Measurements from ENCODE around the gene SLC12A1.

DNA sequence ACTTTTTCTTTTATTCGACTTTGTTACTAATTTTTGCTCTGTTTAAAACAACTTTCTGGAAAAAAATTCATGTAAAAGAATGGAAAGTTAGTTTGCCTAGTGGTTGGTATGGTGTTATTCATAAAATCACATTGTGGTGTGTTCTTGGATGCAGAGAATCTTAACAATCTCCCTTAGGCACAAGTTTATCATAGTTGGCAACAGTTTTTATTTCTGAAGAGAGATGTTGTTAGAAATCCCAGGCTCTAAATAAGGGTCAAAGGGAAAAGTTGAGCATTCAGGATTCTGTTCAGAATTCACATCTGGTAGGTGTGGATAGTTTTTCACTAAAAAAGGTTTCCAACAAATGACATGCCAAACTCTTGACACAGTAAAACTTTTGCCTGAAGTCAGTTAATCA is 131.5 kb downstream of the SLC12A1 start:
- TF ChIP-seq SNAI2 (CRISPR knock-in tag; IDR thresholded peaks at IDR 0.05) (no peak), ARNTL (CRISPR knock-in tag; IDR thresholded peaks at IDR 0.05; ENCODE audit: borderline replicate concordance, low read depth) (no peak), ZFP30 (CRISPR knock-in tag; IDR thresholded peaks at IDR 0.05) (no peak), RARB (CRISPR knock-in tag; IDR thresholded peaks at IDR 0.05) (no peak), BACH2 (CRISPR knock-in tag; IDR thresholded peaks at IDR 0.05; ENCODE audit: borderline replicate concordance) (no peak), GLIS3 (CRISPR knock-in tag; IDR thresholded peaks at IDR 0.05) (no peak)
